Nephron (organoid): ENCODE results near the gene AGAP1.

Experiments used
- H3K27ac Mint-ChIP-seq, 3 experiments: 2 replicates each; pipeline ENCODE4 v1.8.0; 2020; ENCODE audit warnings: mixed read lengths in 3 of 3, mild to moderate bottlenecking in 2 of 3, moderate library complexity in 1 of 3
- H3K27me3 Mint-ChIP-seq: 2 replicates; pipeline ENCODE4 v1.8.0; 2021; ENCODE audit warnings: low read depth, mild to moderate bottlenecking, moderate library complexity, mixed read lengths
- H3K36me3 Mint-ChIP-seq: 2 replicates; pipeline ENCODE4 v1.8.0; 2020; ENCODE audit warnings: low read depth, mixed read lengths
- H3K4me1 Mint-ChIP-seq: 2 replicates; pipeline ENCODE4 v1.8.0; 2020; ENCODE audit warnings: mixed read lengths
- H3K4me3 Mint-ChIP-seq, 3 experiments: 2 replicates each; pipeline ENCODE4 v1.8.0; 2020; ENCODE audit warnings: mild to moderate bottlenecking in 3 of 3, mixed read lengths in 3 of 3, moderate library complexity in 2 of 3
- H3K9me3 Mint-ChIP-seq: 2 replicates; pipeline ENCODE4 v1.8.0; 2020; ENCODE audit warnings: mixed read lengths
- CTCF ChIP-seq, 3 experiments: fragments of 200-600 bp; sonication (generic); IDR thresholded peaks; one replicate each; pipeline ENCODE4 v1.5.0; 2021; ENCODE audit warnings: antibody characterized with exemption in 3 of 3; ENCODE audit not compliant: unreplicated experiment in 3 of 3

The AGAP1 gene

GRCh38 chr2:235779444-235779896 is 285.6 kb downstream of the AGAP1 start:
- Mint-ChIP-seq H3K36me3 (peaks cover 4% of the 10 kb centered on the region), H3K4me1 (no peaks in the 10 kb centered on the region), H3K27me3 (peaks cover 3% of the 10 kb centered on the region), H3K4me3 (no peak overlapping the region), H3K27ac (no peak overlapping the region), H3K9me3 (no peaks in the 10 kb centered on the region)
- peak; percentile 92 to 96 (median 96) for TF ChIP-seq CTCF (IDR thresholded peaks at IDR 0.05; ENCODE audit: unreplicated experiment in 3 of 3)

GRCh38 chr2:235780401-235780800 is 286.6 kb downstream of the AGAP1 start:
- no peak overlapping the region for H3K4me3 Mint-ChIP-seq
- H3K27me3 Mint-ChIP-seq = peaks cover 3% of the 10 kb centered on the region
- peaks cover 4% of the 10 kb centered on the region for H3K36me3 Mint-ChIP-seq
- no peaks in the 10 kb centered on the region for H3K9me3 Mint-ChIP-seq
- no peaks in the 10 kb centered on the region for H3K4me1 Mint-ChIP-seq
- no peak for TF ChIP-seq CTCF (IDR thresholded peaks at IDR 0.05; ENCODE audit: unreplicated experiment in 3 of 3)
- H3K27ac Mint-ChIP-seq = peak overlapping the region in 1 of 3 experiments; percentile 34

GRCh38 chr2:235781775-235782174 is 287.9 kb downstream of the AGAP1 start:
- no peak for TF ChIP-seq CTCF (IDR thresholded peaks at IDR 0.05; ENCODE audit: unreplicated experiment in 3 of 3)
- peak overlapping the region in 1 of 3 experiments; percentile 18 for H3K27ac Mint-ChIP-seq
- H3K27me3 Mint-ChIP-seq = peaks cover 3% of the 10 kb centered on the region
- H3K36me3 Mint-ChIP-seq = peaks cover 5% of the 10 kb centered on the region
- H3K9me3 Mint-ChIP-seq = no peaks in the 10 kb centered on the region
- H3K4me1 Mint-ChIP-seq = no peaks in the 10 kb centered on the region
- H3K4me3 Mint-ChIP-seq = no peak overlapping the region

- TF ChIP-seq CTCF (IDR thresholded peaks at IDR 0.05; ENCODE audit: unreplicated experiment in 3 of 3) = no peak
- H3K4me1 Mint-ChIP-seq = no peaks in the 10 kb centered on the region
- no peak overlapping the region for H3K4me3 Mint-ChIP-seq
- H3K36me3 Mint-ChIP-seq = peaks cover 15% of the 10 kb centered on the region
- H3K9me3 Mint-ChIP-seq = no peaks in the 10 kb centered on the region
- no peaks in the 10 kb centered on the region for H3K27me3 Mint-ChIP-seq
- H3K27ac Mint-ChIP-seq = no peak overlapping the region
Measured at GRCh38 chr2:235784788-235785187, 290.9 kb downstream of the AGAP1 start.

- Mint-ChIP-seq H3K36me3 (peaks cover 10% of the 10 kb centered on the region), H3K27ac (no peak overlapping the region), H3K27me3 (no peaks in the 10 kb centered on the region), H3K4me3 (no peak overlapping the region), H3K9me3 (no peaks in the 10 kb centered on the region), H3K4me1 (no peaks in the 10 kb centered on the region)
- TF ChIP-seq CTCF (IDR thresholded peaks at IDR 0.05; ENCODE audit: unreplicated experiment in 3 of 3) = no peak
Measured at GRCh38 chr2:235789552-235789951, 295.7 kb downstream of the AGAP1 start.

- Mint-ChIP-seq H3K27me3 (no peaks in the 10 kb centered on the region), H3K36me3 (peaks cover 12% of the 10 kb centered on the region), H3K4me3 (no peak overlapping the region), H3K9me3 (no peaks in the 10 kb centered on the region), H3K4me1 (no peaks in the 10 kb centered on the region), H3K27ac (no peak overlapping the region)
- peak; percentile 39 to 48 (median 46) for TF ChIP-seq CTCF (IDR thresholded peaks at IDR 0.05; ENCODE audit: unreplicated experiment in 3 of 3)
Measured at GRCh38 chr2:235793163-235793752, 299.4 kb downstream of the AGAP1 start.
